ENCODE results near the gene SLC50A1. TPM values are rescaled to one million over a fixed set of nuclear protein-coding genes. Genes with fewer than 3 reads are reported as not detected.

The SLC50A1 gene
- total RNA-seq, 1 experiment from 2014 or later = 24.9 TPM

GRCh38 chr1:155177192-155177917, 41.7 kb downstream of the SLC50A1 start:
- Histone ChIP-seq H4K8ac (replicated peaks; ENCODE audit: insufficient read length, low read depth, low read length) (no peak overlapping the region), H3K9me3 (ENCODE audit: control insufficient read depth, low read depth, low read length) (no peaks in the 10 kb centered on the region), H2BK5ac (ENCODE audit: insufficient read length, low read length) (no peak overlapping the region), H3K23ac (ENCODE audit: insufficient read length, low read depth, low read length) (no peak overlapping the region), H3K4me1 (ENCODE audit: insufficient read depth, low read length) (no peaks in the 10 kb centered on the region), H2BK120ac (ENCODE audit: low read depth, low read length, poor library complexity, severe bottlenecking) (no peak overlapping the region), H3K14ac (ENCODE audit: insufficient read depth, low read length) (no peak overlapping the region), H3T11ph (ENCODE audit: low read length) (no peak overlapping the region), H3K27ac (ENCODE audit: insufficient read length, low read depth, low read length) (no peak overlapping the region), H3K23me2 (ENCODE audit: insufficient read length, low read depth, low read length, poor library complexity, severe bottlenecking) (peaks cover 16% of the 10 kb centered on the region), H4K20me1 (ENCODE audit: control insufficient read depth, insufficient read depth, insufficient read length) (no peaks in the 10 kb centered on the region), H2BK12ac (ENCODE audit: insufficient read length, low read depth, low read length) (no peak overlapping the region), H2BK20ac (ENCODE audit: low read depth, low read length, poor library complexity, severe bottlenecking) (no peak overlapping the region), H3K79me2 (ENCODE audit: insufficient read depth, low read length) (no peaks in the 10 kb centered on the region; the same call in 1 of the 2 replicates), H3K56ac (ENCODE audit: insufficient read length, low read depth, low read length) (no peak overlapping the region), H4K91ac (ENCODE audit: insufficient read length, low read depth, low read length) (no peak overlapping the region), H3K27me3 (ENCODE audit: insufficient read depth, low read length) (no peaks in the 10 kb centered on the region), H3K4me2 (ENCODE audit: insufficient read depth, insufficient read length, low read length) (no peak overlapping the region), H2AFZ (ENCODE audit: low read length) (no peak overlapping the region), H4K5ac (ENCODE audit: insufficient read length, low read depth, low read length) (no peak overlapping the region), H2BK15ac (ENCODE audit: low read depth, low read length) (no peak overlapping the region), H3K4ac (ENCODE audit: low read depth, low read length) (no peak overlapping the region), H3K9ac (ENCODE audit: extremely low read depth, insufficient read length, low read length) (no peak overlapping the region), H3K79me1 (ENCODE audit: insufficient read depth, low read depth, low read length, poor library complexity, severe bottlenecking) (no peaks in the 10 kb centered on the region), H3K18ac (ENCODE audit: insufficient read length, low read depth, low read length) (no peak overlapping the region), H2AK5ac (ENCODE audit: insufficient read length, low read length) (no peak overlapping the region)
- no peak overlapping the region; a peak in 1 of 5 replicates for H3K4me3 Mint-ChIP-seq
- TF ChIP-seq CTCF (conservative IDR thresholded peaks at IDR 0.05) = no peak
- no CpG with 5 or more reads among the region's 11 CpGs for WGBS (ENCODE audit: extremely low coverage, insufficient read length, low lambda C conversion rate)
- H3K36me3 Mint-ChIP-seq (ENCODE audit: insufficient read depth in 1 of 3, low read depth in 3 of 3) = peaks cover 37 to 52% (median 49%) of the 10 kb centered on the region in 3 experiments
- H3K27me3 Mint-ChIP-seq (ENCODE audit: low read depth) = no peaks in the 10 kb centered on the region; the same call in none of the 2 replicates
- peaks cover 17 to 31% of the 10 kb centered on the region in 2 experiments for H3K4me1 Mint-ChIP-seq
- DNase-seq = no peak
- H3K9me3 Mint-ChIP-seq = no peaks in the 10 kb centered on the region
- H3K27ac Mint-ChIP-seq = no peak overlapping the region
